ENCODE results near the gene SPACA7.
"Not testable (repeated sequence)": the region's sequence is repeated elsewhere in the genome, so short reads cannot be mapped to it uniquely, and the experiment has no call there.

SPACA7 gene

GRCh38 chr13:112433517-112433916 is 57.4 kb downstream of the SPACA7 start:
- not testable (repeated sequence) for H3K27me3 Mint-ChIP-seq, H3K4me3 Mint-ChIP-seq, H3K36me3 Mint-ChIP-seq, H3K27ac Mint-ChIP-seq, H3K4me1 Mint-ChIP-seq
- peaks cover 11% of the 10 kb centered on the region for H3K9me3 Mint-ChIP-seq

GRCh38 chr13:112434032-112434431 is 57.9 kb downstream of the SPACA7 start:
- Mint-ChIP-seq H3K36me3 (no peaks in the 10 kb centered on the region), H3K27ac (no peak overlapping the region), H3K9me3 (peaks cover 11% of the 10 kb centered on the region), H3K4me1 (no peaks in the 10 kb centered on the region), H3K4me3 (no peak overlapping the region), H3K27me3 (peaks cover 3% of the 10 kb centered on the region)

- H3K27me3 Mint-ChIP-seq, result peaks cover 8% of the 10 kb centered on the region
- no peaks in the 10 kb centered on the region for H3K36me3 Mint-ChIP-seq
- H3K27ac Mint-ChIP-seq, result no peak overlapping the region
- no peak overlapping the region for H3K4me3 Mint-ChIP-seq
- H3K4me1 Mint-ChIP-seq, result no peaks in the 10 kb centered on the region
- H3K9me3 Mint-ChIP-seq, result peaks cover 6% of the 10 kb centered on the region
Observed at GRCh38 chr13:112434937-112435523, 58.9 kb downstream of the SPACA7 start.

- no peaks in the 10 kb centered on the region for H3K4me1 Mint-ChIP-seq
- H3K9me3 Mint-ChIP-seq, result peaks cover 6% of the 10 kb centered on the region
- no peaks in the 10 kb centered on the region for H3K36me3 Mint-ChIP-seq
- peaks cover 13% of the 10 kb centered on the region for H3K27me3 Mint-ChIP-seq
- H3K4me3 Mint-ChIP-seq, result no peak overlapping the region
- no peak overlapping the region for H3K27ac Mint-ChIP-seq
Observed at GRCh38 chr13:112435973-112436372, 59.8 kb downstream of the SPACA7 start.

GRCh38 chr13:112438094-112438493 is 61.9 kb downstream of the SPACA7 start:
- no peaks in the 10 kb centered on the region for H3K36me3 Mint-ChIP-seq
- peaks cover 6% of the 10 kb centered on the region for H3K9me3 Mint-ChIP-seq
- H3K4me1 Mint-ChIP-seq, result no peaks in the 10 kb centered on the region
- peaks cover 12% of the 10 kb centered on the region for H3K27me3 Mint-ChIP-seq
- no peak overlapping the region for H3K27ac Mint-ChIP-seq
- H3K4me3 Mint-ChIP-seq, result no peak overlapping the region

GRCh38 chr13:112438515-112438914 is 62.4 kb downstream of the SPACA7 start:
- peaks cover 17% of the 10 kb centered on the region for H3K27me3 Mint-ChIP-seq
- no peaks in the 10 kb centered on the region for H3K4me1 Mint-ChIP-seq
- H3K9me3 Mint-ChIP-seq, result peaks cover 6% of the 10 kb centered on the region
- H3K36me3 Mint-ChIP-seq, result no peaks in the 10 kb centered on the region
- H3K4me3 Mint-ChIP-seq, result no peak overlapping the region
- no peak overlapping the region for H3K27ac Mint-ChIP-seq

- H3K9me3 Mint-ChIP-seq, result peaks cover 6% of the 10 kb centered on the region
- no peaks in the 10 kb centered on the region for H3K36me3 Mint-ChIP-seq
- no peak overlapping the region for H3K4me3 Mint-ChIP-seq
- H3K4me1 Mint-ChIP-seq, result no peaks in the 10 kb centered on the region
- peaks cover 21% of the 10 kb centered on the region for H3K27me3 Mint-ChIP-seq
- H3K27ac Mint-ChIP-seq, result no peak overlapping the region
Observed at GRCh38 chr13:112441226-112441625, 65.1 kb downstream of the SPACA7 start.

- Mint-ChIP-seq H3K4me1 (no peaks in the 10 kb centered on the region), H3K4me3 (no peak overlapping the region), H3K36me3 (no peaks in the 10 kb centered on the region), H3K27me3 (peaks cover 22% of the 10 kb centered on the region), H3K9me3 (peaks cover 6% of the 10 kb centered on the region), H3K27ac (no peak overlapping the region)
Observed at GRCh38 chr13:112441779-112442310, 65.7 kb downstream of the SPACA7 start.

GRCh38 chr13:112442483-112443090 is 66.4 kb downstream of the SPACA7 start:
- Mint-ChIP-seq H3K27ac (no peak overlapping the region), H3K27me3 (peaks cover 25% of the 10 kb centered on the region), H3K36me3 (no peaks in the 10 kb centered on the region), H3K4me1 (no peaks in the 10 kb centered on the region), H3K4me3 (no peak overlapping the region), H3K9me3 (peaks cover 6% of the 10 kb centered on the region)

- peaks cover under 1% of the 10 kb centered on the region for H3K9me3 Mint-ChIP-seq
- H3K27me3 Mint-ChIP-seq, result peaks cover 25% of the 10 kb centered on the region
- no peak overlapping the region for H3K27ac Mint-ChIP-seq
- no peaks in the 10 kb centered on the region for H3K4me1 Mint-ChIP-seq
- no peak overlapping the region for H3K4me3 Mint-ChIP-seq
- H3K36me3 Mint-ChIP-seq, result no peaks in the 10 kb centered on the region
Observed at GRCh38 chr13:112443191-112443994, 67.2 kb downstream of the SPACA7 start.

- Mint-ChIP-seq H3K4me3 (no peak overlapping the region), H3K4me1 (no peaks in the 10 kb centered on the region), H3K27ac (no peak overlapping the region), H3K36me3 (no peaks in the 10 kb centered on the region), H3K9me3 (no peaks in the 10 kb centered on the region), H3K27me3 (peaks cover 25% of the 10 kb centered on the region)
Observed at GRCh38 chr13:112443995-112444311, 67.8 kb downstream of the SPACA7 start.

- H3K36me3 Mint-ChIP-seq, result no peaks in the 10 kb centered on the region
- no peak overlapping the region for H3K4me3 Mint-ChIP-seq
- H3K9me3 Mint-ChIP-seq, result no peaks in the 10 kb centered on the region
- H3K27ac Mint-ChIP-seq, result no peak overlapping the region
- H3K27me3 Mint-ChIP-seq, result peaks cover 22% of the 10 kb centered on the region
- H3K4me1 Mint-ChIP-seq, result no peaks in the 10 kb centered on the region
Observed at GRCh38 chr13:112444416-112445399, 68.6 kb downstream of the SPACA7 start.

- peaks cover 17% of the 10 kb centered on the region for H3K27me3 Mint-ChIP-seq
- H3K27ac Mint-ChIP-seq, result no peak overlapping the region
- no peaks in the 10 kb centered on the region for H3K36me3 Mint-ChIP-seq
- no peaks in the 10 kb centered on the region for H3K9me3 Mint-ChIP-seq
- H3K4me1 Mint-ChIP-seq, result no peaks in the 10 kb centered on the region
- H3K4me3 Mint-ChIP-seq, result no peak overlapping the region
Observed at GRCh38 chr13:112445411-112446271, 69.5 kb downstream of the SPACA7 start.

GRCh38 chr13:112446347-112446861 is 70.2 kb downstream of the SPACA7 start:
- Mint-ChIP-seq H3K36me3 (no peaks in the 10 kb centered on the region), H3K9me3 (no peaks in the 10 kb centered on the region), H3K4me3 (no peak overlapping the region), H3K4me1 (no peaks in the 10 kb centered on the region), H3K27ac (no peak overlapping the region), H3K27me3 (peaks cover 17% of the 10 kb centered on the region)
